Progenitor cell of endocrine pancreas (in vitro differentiated cells): Measurements from ENCODE around the gene FHAD1. TPM values are rescaled to one million over a fixed set of nuclear protein-coding genes. Genes with fewer than 3 reads are reported as not detected.

Source experiments
- DNase-seq: peaks from one replicate; pipeline ENCODE4 v3.0.0; 2021; ENCODE audit warnings: low spot score; ENCODE audit not compliant: unreplicated experiment
- H3K27ac Mint-ChIP-seq: 2 replicates; pipeline ENCODE4 v1.8.0; 2021; ENCODE audit warnings: mild to moderate bottlenecking, moderate library complexity, mixed read lengths
- H3K27me3 Mint-ChIP-seq: 2 replicates; pipeline ENCODE4 v1.8.0; 2021; ENCODE audit warnings: mixed read lengths
- H3K36me3 Mint-ChIP-seq: 2 replicates; pipeline ENCODE4 v1.8.0; 2022; ENCODE audit warnings: mixed read lengths; ENCODE audit not compliant: insufficient read depth
- H3K4me1 Mint-ChIP-seq: 2 replicates; pipeline ENCODE4 v1.8.0; 2021; ENCODE audit warnings: low read depth, mixed read lengths
- H3K4me3 Mint-ChIP-seq: 2 replicates; pipeline ENCODE4 v1.8.0; 2021; ENCODE audit warnings: low read depth, mild to moderate bottlenecking, moderate library complexity, mixed read lengths
- H3K9me3 Mint-ChIP-seq: 2 replicates; pipeline ENCODE4 v1.8.0; 2021; ENCODE audit warnings: low read depth, mixed read lengths
- CTCF ChIP-seq: fragments of 200-600 bp; sonication (generic); IDR thresholded peaks from one replicate; pipeline ENCODE4 v1.5.0; 2021; ENCODE audit warnings: antibody characterized with exemption, mild to moderate bottlenecking; ENCODE audit not compliant: unreplicated experiment
- total RNA-seq: library from RNA; stranded (reverse); gene quantifications from 2 replicates; pipeline ENCODE4 v1.2.1, GENCODE V29; 2021

The FHAD1 gene
- total RNA-seq, 1 donor from 2014 or later, result 5.0 TPM

- H3K36me3 Mint-ChIP-seq, result peaks cover under 1% of the 10 kb centered on the region
- TF ChIP-seq CTCF, result no peak
- no peak overlapping the region for H3K27ac Mint-ChIP-seq
- H3K27me3 Mint-ChIP-seq, result peaks cover 12% of the 10 kb centered on the region
- no peak overlapping the region for H3K4me3 Mint-ChIP-seq
- H3K9me3 Mint-ChIP-seq, result peaks cover 1% of the 10 kb centered on the region
- peaks cover 4% of the 10 kb centered on the region for H3K4me1 Mint-ChIP-seq
- no peak for DNase-seq
Observed at GRCh38 chr1:15394258-15394690, 147.3 kb downstream of the FHAD1 start.

GRCh38 chr1:15397236-15397635 is 150.2 kb downstream of the FHAD1 start:
- DNase-seq, result no peak
- H3K27me3 Mint-ChIP-seq, result peaks cover 2% of the 10 kb centered on the region
- peaks cover 4% of the 10 kb centered on the region for H3K4me1 Mint-ChIP-seq
- peaks cover 4% of the 10 kb centered on the region for H3K36me3 Mint-ChIP-seq
- no peak overlapping the region for H3K27ac Mint-ChIP-seq
- H3K9me3 Mint-ChIP-seq, result peaks cover 5% of the 10 kb centered on the region
- TF ChIP-seq CTCF, result no peak
- H3K4me3 Mint-ChIP-seq, result no peak overlapping the region

GRCh38 chr1:15399710-15400109 is 152.7 kb downstream of the FHAD1 start:
- Mint-ChIP-seq H3K27ac (no peak overlapping the region), H3K36me3 (peaks cover 4% of the 10 kb centered on the region), H3K9me3 (peaks cover 5% of the 10 kb centered on the region), H3K4me1 (no peaks in the 10 kb centered on the region), H3K4me3 (no peak overlapping the region), H3K27me3 (peaks cover 3% of the 10 kb centered on the region)
- no peak for DNase-seq
- TF ChIP-seq CTCF, result no peak

GRCh38 chr1:15400627-15401026 is 153.6 kb downstream of the FHAD1 start:
- no peaks in the 10 kb centered on the region for H3K4me1 Mint-ChIP-seq
- no peak for TF ChIP-seq CTCF
- H3K36me3 Mint-ChIP-seq, result peaks cover 4% of the 10 kb centered on the region
- H3K4me3 Mint-ChIP-seq, result no peak overlapping the region
- H3K27ac Mint-ChIP-seq, result no peak overlapping the region
- no peak for DNase-seq
- H3K27me3 Mint-ChIP-seq, result peaks cover 5% of the 10 kb centered on the region
- H3K9me3 Mint-ChIP-seq, result peaks cover 5% of the 10 kb centered on the region

GRCh38 chr1:15401391-15402055 is 154.5 kb downstream of the FHAD1 start:
- H3K27me3 Mint-ChIP-seq, result peaks cover 9% of the 10 kb centered on the region

More at GRCh38 chr1:15401391-15402055, 154.5 kb downstream of the FHAD1 start:
- H3K4me1 Mint-ChIP-seq, result no peaks in the 10 kb centered on the region
- no peak overlapping the region for H3K4me3 Mint-ChIP-seq
- no peak for DNase-seq
- TF ChIP-seq CTCF, result no peak
- peaks cover 5% of the 10 kb centered on the region for H3K9me3 Mint-ChIP-seq
- H3K36me3 Mint-ChIP-seq, result peaks cover 4% of the 10 kb centered on the region
- H3K27ac Mint-ChIP-seq, result no peak overlapping the region
